Erythroblast (primary cell): ENCODE measurements around the gene MC1R.

Experiments used
- GATA1 ChIP-seq: IDR thresholded peaks from 2 replicates; pipeline ENCODE4 v1.6.1; 2011; ENCODE audit warnings: low read depth, mild to moderate bottlenecking, control low read depth, low read length, moderate library complexity
- POLR2A ChIP-seq: IDR thresholded peaks from 2 replicates; pipeline ENCODE4 v1.6.1; 2011; ENCODE audit warnings: mild to moderate bottlenecking, low read length

DNA sequence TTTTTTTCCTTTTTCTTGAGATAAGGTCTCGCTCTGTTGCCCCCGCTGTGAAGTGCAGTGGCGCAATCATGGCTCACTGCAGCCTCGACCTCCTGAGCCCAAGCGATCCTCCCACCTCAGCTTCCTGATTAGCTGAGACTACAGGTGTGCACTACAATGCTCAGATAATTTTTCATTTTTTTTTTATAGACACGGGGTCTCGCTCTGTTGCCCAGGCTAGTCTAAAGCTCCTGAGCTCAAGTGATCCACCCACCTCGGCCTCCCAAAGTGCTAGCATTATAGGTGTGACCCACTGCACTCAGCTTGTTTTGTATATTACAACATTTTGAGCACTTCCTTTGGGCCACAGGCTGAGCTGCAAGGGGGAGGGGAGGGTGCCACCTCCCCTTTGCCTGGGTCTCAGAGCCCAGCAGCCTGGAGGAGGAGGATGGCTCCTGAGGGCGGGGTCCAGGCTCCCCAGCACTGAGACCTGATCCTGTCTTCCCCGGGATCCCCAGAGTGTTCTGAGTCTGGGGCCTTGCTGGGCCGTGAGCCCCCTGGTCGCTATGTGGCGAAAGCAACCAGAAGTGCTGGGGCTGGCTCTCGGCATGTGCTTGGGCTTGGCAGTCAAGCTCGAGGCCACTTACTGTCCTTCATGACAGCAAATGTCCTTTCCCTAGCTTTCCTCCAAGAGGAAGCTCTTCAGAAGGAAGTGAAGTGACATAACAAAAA lies 38.0 kb downstream of the MC1R start:
- TF ChIP-seq POLR2A (no peak), GATA1 (no peak)
